PFSK-1 (cell line): ENCODE measurements around the gene PTTG1IP.

ENCODE experiments used
- FOXP2 ChIP-seq: optimal IDR thresholded peaks from 2 replicates; pipeline ENCODE3; 2011; ENCODE audit warnings: borderline replicate concordance, control low read depth, inconsistent platforms; ENCODE audit not compliant: insufficient read depth; ENCODE audit errors: extremely low read length, extremely low read depth
- POLR2AphosphoS5 ChIP-seq: IDR thresholded peaks from 2 replicates; pipeline ENCODE4 v1.6.1; 2012; ENCODE audit warnings: low read depth, mild to moderate bottlenecking, control low read depth, low read length, moderate library complexity
- REST ChIP-seq, 2 experiments: IDR thresholded peaks; 2 replicates each; pipeline versions ENCODE4 v1.6.1 to v1.8.0; 2011 to 2012; ENCODE audit warnings: low read depth in 2 of 2, low read length in 2 of 2, control low read depth in 1 of 2, inconsistent platforms in 1 of 2, mild to moderate bottlenecking in 1 of 2, moderate library complexity in 1 of 2; ENCODE audit not compliant: insufficient read depth in 1 of 2
- SIN3A ChIP-seq: IDR thresholded peaks from 2 replicates; pipeline ENCODE4 v1.6.1; 2012; ENCODE audit warnings: mild to moderate bottlenecking, low read length, moderate library complexity, borderline replicate concordance; ENCODE audit not compliant: insufficient read depth
- TAF1 ChIP-seq: IDR thresholded peaks from 2 replicates; pipeline ENCODE4 v1.6.1; 2012; ENCODE audit warnings: low read length, control low read depth, borderline replicate concordance; ENCODE audit not compliant: insufficient read depth

PTTG1IP gene

GRCh38 chr21:44914176-44914874, 40.8 kb upstream of the PTTG1IP start:
- TF ChIP-seq FOXP2, result no peak
- TF ChIP-seq POLR2AphosphoS5, result no peak
- no peak for TF ChIP-seq TAF1
- TF ChIP-seq REST (IDR thresholded peaks at IDR 0.05; ENCODE audit: insufficient read depth in 1 of 2, low read depth in 2 of 2, low read length in 2 of 2), result no peak

GRCh38 chr21:44913425-44914175, 40.1 kb upstream of the PTTG1IP start:
- no peak for TF ChIP-seq SIN3A
- TF ChIP-seq FOXP2, result no peak
- TF ChIP-seq POLR2AphosphoS5, result no peak
- TF ChIP-seq REST (IDR thresholded peaks at IDR 0.05; ENCODE audit: insufficient read depth in 1 of 2, low read depth in 2 of 2, low read length in 2 of 2), result no peak
- no peak for TF ChIP-seq TAF1

GRCh38 chr21:44912158-44912473, 38.6 kb upstream of the PTTG1IP start:
- no peak for TF ChIP-seq POLR2AphosphoS5
- no peak for TF ChIP-seq FOXP2
- no peak for TF ChIP-seq TAF1
- TF ChIP-seq REST (IDR thresholded peaks at IDR 0.05; ENCODE audit: insufficient read depth in 1 of 2, low read depth in 2 of 2, low read length in 2 of 2), result no peak
- TF ChIP-seq SIN3A, result no peak

- TF ChIP-seq POLR2AphosphoS5 (no peak), TAF1 (no peak), FOXP2 (no peak), SIN3A (no peak), REST (IDR thresholded peaks at IDR 0.05; ENCODE audit: insufficient read depth in 1 of 2, low read depth in 2 of 2, low read length in 2 of 2) (no peak)
Observed at GRCh38 chr21:44911384-44912157, 38.1 kb upstream of the PTTG1IP start.
